ENCODE data around the gene MMP23B.

MMP23B gene

GRCh38 chr1:1620433-1621139 is 11.4 kb upstream of the MMP23B start:
- no peak for DNase-seq (ENCODE audit: low read depth)

DNA sequence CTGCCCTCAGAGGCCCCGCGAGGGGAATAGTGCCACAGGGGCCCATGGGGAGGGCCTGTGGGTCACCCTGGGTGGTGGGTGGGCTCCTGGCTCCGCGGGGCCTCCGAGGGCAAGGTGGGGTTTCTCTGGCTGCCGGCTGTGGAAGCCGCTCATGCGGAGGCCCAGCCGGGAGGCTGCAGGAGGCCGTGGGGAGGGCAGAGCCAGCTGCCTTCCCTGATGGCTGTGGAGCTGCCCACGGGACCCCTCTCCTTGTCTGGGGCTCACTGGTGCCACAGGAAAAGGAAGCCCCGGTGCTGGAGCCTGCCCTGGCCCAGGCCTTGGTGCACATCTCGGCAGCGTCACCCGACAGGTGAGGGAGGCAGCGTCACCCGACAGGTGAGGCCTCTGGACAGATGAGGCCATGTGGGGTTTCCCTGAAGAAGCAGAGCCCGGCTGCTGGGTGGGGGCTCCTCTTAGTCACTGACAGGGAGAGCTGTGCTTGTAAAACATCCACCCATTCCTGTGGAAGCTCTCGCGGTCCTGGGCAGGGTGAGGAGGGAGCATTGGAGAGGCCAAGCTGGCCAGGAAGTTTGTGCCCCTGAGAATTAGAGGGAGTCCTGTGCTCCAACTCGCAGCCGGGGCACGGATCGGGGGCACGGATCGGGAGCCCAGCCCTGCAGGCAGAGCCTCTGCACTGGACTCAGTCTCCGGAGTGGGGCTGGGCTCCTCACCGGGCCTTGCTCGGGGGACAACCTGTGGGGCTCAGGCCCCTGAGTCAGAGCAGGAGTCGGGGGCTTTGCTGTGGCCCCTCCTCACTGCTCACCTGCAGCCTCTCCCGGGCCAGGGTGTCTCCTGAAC is 10.6 kb upstream of the MMP23B start:
- no peak for DNase-seq (ENCODE audit: low read depth)

GRCh38 chr1:1622010-1622787 is 9.8 kb upstream of the MMP23B start:
- DNase-seq (ENCODE audit: low read depth): no peak

DNA sequence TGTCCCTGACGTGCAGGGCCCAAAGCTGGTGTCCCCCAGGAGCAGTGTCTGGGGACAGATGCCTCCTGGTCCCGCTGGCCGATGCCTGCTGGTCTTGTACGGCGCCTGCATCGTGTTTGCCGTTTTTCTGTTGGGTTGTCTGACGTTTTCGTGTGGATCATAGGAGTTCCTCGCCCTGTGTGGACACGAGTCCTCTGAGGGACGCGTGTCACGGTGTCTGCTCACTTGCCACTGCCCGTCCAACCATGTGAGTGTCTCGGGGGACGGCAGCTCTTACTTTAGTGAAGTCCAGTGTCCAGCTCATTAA is 9.2 kb upstream of the MMP23B start:
- no peak for DNase-seq (ENCODE audit: low read depth)

DNA sequence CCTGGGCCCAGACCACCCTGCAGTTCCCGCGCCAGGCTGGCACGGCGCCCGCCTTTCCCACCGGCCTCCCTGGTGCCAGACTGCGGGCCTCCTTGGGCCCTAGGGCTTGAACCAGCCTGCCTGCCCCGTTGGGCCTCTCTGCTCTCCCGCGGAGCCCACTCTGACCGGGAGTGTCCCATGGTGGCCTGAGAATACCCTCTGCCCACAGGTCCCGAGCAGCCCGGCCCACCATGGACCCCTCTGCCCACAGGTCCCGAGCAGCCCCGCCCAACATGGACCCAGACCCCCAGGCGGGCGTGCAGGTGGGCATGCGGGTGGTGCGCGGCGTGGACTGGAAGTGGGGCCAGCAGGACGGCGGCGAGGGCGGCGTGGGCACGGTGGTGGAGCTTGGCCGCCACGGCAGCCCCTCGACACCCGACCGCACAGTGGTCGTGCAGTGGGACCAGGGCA is 8.8 kb upstream of the MMP23B start:
- DNase-seq (ENCODE audit: low read depth): no peak

- DNase-seq (ENCODE audit: low read depth): no peak
These were observed 8.1 kb upstream of the MMP23B start for GRCh38 chr1:1623631-1624442.

DNA sequence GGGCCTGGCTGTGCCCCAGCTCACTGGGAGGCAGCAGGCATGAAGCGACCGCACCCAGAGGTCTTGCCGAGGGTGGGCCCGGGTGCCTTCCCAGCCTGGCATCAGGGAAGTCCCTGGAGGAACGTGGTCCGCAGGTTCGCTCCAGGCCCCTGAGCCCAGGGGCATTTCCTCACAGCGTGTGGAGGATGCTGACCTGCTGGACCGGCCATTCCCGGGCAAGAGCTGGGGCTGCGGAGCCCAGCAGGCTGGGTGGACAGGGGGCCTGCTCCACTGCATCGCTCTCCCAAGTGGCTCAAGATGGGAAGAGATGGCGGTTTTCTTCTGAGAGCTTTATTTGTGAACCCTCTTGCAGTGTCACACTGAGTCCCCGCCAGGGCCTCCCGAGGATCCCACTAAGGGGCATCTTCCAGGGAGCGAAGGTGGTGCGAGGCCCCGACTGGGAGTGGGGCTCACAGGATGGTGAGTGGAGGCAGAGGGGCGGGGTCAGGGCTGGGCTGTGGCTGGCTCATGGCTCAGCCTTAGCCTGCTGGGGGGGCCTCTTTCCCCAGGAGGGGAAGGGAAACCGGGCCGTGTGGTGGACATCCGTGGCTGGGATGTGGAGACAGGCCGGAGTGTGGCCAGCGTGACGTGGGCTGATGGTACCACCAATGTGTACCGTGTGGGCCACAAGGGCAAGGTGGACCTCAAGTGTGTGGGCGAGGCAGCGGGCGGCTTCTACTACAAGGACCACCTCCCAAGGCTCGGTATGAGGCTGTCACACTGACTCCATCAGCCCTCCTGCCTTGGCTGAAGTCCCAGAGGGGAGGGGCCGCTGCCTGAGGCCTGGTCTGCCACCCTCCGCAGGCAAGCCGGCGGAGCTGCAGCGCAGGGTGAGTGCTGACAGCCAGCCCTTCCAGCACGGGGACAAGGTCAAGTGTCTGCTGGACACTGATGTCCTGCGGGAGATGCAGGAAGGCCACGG is 7.2 kb upstream of the MMP23B start:
- no peak for DNase-seq (ENCODE audit: low read depth)

GRCh38 chr1:1625404-1625775 is 6.6 kb upstream of the MMP23B start:
- DNase-seq (ENCODE audit: low read depth): no peak

- DNase-seq (ENCODE audit: low read depth): no peak
These were observed 6.2 kb upstream of the MMP23B start for GRCh38 chr1:1625824-1626206.

GRCh38 chr1:1626207-1627141 is 5.5 kb upstream of the MMP23B start:
- DNase-seq (ENCODE audit: low read depth): no peak

DNA sequence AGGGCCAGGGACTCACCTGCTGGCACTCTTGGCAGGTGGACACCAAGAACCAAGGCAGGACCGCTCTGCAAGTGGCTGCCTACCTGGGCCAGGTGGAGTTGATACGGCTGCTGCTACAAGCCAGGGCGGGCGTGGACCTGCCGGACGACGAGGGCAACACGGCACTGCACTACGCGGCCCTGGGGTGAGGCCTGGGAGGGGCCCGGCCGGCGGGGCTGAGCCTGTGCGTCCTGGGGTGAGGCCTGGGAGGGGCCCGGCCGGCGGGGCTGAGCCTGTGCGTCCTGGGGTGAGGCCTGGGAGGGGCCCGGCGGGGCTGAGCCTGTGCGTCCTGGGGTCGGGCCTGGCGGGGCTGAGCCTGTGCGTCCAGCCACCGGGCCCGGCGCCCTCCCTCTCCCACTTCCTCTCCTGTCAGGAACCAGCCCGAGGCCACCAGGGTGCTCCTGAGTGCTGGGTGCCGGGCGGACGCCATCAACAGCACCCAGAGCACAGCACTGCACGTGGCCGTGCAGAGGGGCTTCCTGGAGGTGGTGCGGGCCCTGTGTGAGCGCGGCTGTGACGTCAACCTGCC is 4.6 kb upstream of the MMP23B start:
- no peak for DNase-seq (ENCODE audit: low read depth)

- DNase-seq (ENCODE audit: low read depth): no peak
These were observed 3.9 kb upstream of the MMP23B start for GRCh38 chr1:1627829-1628753.

- no peak for DNase-seq (ENCODE audit: low read depth)
These were observed 3.1 kb upstream of the MMP23B start for GRCh38 chr1:1628754-1629429.

- DNase-seq (ENCODE audit: low read depth): peak; percentile 76
These were observed 2.4 kb upstream of the MMP23B start for GRCh38 chr1:1629430-1630190.

DNA sequence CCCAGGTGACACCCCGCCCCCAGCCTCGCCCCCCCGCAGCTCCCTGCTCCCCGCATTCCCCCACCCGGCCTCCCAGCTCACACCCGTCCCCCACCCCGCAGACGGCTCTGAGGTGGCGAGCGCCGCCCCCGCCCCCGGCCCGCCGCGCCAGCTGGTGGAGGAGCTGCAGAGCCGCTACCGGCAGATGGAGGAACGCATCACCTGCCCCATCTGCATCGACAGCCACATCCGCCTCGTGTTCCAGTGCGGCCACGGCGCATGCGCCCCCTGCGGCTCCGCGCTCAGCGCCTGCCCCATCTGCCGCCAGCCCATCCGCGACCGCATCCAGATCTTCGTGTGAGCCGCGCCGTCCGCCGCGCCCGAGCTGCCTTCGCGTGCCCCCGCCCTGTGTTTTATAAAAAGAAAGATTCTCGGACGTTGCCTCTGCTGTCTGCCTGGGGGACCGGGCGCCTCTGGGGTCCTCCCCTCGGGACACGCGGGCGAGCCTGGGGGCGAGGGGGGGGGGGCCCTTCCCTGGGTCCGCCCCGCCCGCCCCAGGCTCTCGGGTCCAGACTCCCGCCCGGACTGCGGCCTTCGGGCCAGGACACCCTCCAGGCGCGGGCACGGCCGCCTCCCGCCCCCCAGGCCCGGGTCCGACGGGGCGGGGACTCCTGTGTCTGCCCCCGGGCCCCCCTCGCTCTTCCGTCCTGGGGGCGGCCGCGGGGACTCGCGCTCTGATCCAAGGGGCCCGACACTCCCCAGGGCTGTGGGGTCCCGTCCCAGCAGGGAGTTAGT is 1.6 kb upstream of the MMP23B start:
- peak; percentile 92 for DNase-seq (ENCODE audit: low read depth)
